A172 (cell line): ENCODE results near the gene PLPP1. TPM values are rescaled to one million over a fixed set of nuclear protein-coding genes. Genes with fewer than 3 reads are reported as not detected.
A peak's percentile ranks its signal among the peaks of the same experiment; 100 is the strongest.
"Not testable (repeated sequence)": the region's sequence is repeated elsewhere in the genome, so short reads cannot be mapped to it uniquely, and the experiment has no call there.

Experiments used
- DNase-seq: peaks from one replicate; pipeline ENCODE4 v3.0.0-alpha.2; 2015; ENCODE audit warnings: low spot score
- total RNA-seq: library from RNA; depleted of rRNA; stranded (reverse); fragments of >200 nt; shearing (Covaris generic); gene quantifications from 2 replicates; pipeline ENCODE4 v1.2.3, GENCODE V29; 2014

The PLPP1 gene
- total RNA-seq, 1 experiment from 2014 or later: 35.8 TPM

DNA sequence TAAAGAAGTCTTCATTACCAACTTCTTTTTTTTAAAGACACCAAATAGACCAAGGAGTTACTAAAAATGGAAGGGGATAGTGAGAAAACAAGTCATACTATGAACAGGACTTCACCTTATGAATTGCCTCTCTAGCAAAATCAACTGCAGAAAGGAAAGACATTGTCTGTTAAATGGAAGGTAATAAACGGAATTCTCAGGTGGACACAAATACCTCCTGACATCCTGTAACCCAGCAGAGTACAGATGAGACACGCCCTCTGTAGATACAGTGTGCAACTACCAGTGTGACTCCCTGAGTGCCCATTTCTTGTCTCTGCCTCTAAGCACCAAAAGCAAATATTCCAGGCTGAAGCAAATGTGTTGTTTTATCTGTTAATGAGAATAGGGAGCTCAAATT lies 12.2 kb upstream of the PLPP1 start:
- no peak for DNase-seq

DNA sequence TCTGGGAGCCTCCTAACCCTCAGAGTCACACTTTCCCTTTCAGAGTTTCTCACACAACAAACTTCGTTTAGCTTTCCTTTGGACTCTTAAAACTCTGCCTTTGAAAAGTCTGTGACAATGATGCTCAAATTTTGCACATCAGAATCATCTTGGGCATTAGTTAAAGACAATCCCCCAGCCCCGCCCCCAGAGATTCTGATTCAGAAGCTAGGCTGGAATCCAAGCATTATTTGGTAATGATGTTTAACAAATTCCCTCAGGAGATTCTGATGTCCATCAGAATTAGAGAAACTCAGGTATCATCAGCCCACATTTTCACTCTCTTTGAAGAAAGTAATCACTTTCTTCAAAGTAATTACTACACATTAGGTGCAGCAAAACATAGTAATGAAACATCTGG lies 9.6 kb upstream of the PLPP1 start:
- DNase-seq: no peak

GRCh38 chr5:55541056-55541635 lies 6.4 kb upstream of the PLPP1 start:
- no peak for DNase-seq

DNA sequence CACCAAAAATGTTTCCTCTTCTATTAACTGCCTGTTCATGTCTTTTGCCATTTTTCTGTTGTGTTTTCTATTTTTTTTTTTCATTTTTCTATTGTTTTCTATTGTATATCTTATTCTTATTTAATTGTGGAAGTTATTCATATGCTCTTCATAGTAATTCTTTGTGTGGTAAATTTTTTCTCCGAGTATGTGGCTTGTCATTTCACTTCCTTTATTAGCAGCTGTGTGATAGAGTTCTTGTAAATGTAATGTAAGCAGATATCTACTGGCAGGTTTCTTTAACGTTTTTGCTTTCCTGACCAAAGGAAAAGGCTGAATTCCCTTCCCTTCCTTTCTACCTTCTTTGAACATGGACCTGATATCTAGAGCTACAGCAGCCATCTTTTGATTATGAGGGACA lies 5.8 kb upstream of the PLPP1 start:
- no peak for DNase-seq

- no peak for DNase-seq
These were observed 5.3 kb upstream of the PLPP1 start for GRCh38 chr5:55540024-55540423.

DNA sequence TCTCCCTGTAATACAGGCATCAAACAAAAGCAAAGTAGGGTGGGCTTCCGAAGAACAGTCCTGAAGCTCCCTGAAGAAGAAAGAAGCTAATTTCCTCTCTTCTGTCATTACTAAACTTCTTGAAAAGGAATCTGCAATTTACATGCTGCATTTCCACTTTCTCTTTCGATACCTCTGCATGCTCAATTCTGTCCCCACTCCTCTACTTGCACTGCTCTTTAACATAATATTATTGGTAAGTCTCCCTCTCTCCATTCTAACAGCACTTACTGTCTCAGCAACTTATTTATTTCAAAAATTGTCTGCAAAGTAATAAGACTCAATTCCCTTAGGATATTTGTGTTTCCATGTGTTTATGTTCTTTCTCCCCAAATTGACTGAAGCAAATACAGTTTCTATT lies 3.9 kb upstream of the PLPP1 start:
- DNase-seq: no peak

DNA sequence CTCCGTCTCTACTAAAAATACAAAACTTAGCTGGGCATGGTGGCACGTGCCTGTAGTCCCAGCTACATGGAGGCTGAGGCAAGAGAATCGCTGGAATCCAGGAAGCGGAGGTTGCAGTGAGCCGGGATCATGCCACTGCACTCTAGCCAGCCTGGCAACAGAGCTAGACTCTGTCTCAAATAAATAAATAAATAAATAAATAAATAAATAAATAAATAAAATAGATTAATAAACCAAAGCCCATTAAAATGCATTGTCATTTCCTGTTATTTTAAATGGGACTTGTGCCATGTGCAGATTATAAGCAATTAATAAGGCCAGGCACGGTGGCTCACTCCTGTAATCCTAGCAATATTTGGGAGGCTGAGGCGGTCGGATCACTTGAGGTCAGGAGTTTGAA lies 2.6 kb upstream of the PLPP1 start:
- not testable (repeated sequence) for DNase-seq

GRCh38 chr5:55535199-55535905 lies 588 bp upstream of the PLPP1 start:
- DNase-seq: no peak

- DNase-seq: peak; percentile 52
These were observed 986 bp downstream of the PLPP1 start for GRCh38 chr5:55533521-55534435.

DNA sequence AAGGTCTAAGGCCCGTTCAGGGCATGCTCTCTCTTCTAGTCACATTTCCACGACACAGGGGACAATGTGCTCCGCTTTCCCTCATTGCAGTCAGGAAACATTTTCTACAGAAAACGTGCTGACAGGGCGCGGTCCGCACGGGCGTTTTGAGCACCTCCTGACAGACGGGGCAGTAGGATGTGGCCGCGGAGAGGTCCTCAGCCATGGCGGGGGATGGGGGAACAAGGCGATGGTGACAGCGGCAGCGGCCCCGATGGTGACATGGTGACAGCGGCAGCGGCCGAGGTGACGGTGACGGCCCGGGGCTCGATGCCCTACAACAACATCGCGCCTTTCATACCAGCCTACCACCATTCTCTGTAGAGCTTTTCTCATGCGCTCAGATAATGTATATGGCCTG lies 4.1 kb downstream of the PLPP1 start:
- no peak for DNase-seq

DNA sequence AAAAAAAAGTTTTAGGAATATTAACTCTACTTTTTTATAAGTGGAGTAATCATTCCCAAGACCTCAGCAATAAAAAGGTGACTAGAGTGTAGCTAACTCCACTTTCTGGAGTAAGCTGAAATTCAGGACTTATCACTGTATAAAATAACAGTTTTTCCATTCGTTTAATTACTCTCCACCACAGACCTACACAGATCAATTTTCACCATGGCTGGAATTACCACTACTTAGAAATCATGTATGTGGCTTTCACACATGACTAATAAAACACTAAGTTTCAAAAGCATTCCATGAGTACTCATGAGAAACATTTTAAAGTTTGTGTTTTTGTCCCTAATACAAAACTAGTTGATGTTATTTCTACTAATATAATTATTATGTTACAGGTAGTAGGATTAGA lies 9.9 kb downstream of the PLPP1 start:
- DNase-seq: no peak

DNA sequence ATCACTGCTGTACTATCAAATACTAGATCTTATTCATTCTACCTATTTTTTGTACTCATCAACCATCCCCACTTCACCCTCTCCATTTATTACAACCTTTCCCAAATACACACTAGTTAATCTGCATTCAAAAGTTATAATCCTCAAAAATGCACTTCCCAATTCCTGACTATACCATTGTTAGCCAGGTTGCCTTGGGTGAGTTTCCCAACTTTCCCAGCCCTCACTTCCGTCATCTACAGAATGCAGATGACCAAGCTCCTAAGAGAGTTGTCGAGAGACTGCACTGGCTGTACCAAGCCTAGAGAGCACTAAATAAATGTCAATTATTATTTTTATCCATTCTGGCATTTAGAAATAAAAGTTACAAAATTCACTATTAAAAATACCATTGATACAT lies 11.5 kb downstream of the PLPP1 start:
- DNase-seq: no peak

DNA sequence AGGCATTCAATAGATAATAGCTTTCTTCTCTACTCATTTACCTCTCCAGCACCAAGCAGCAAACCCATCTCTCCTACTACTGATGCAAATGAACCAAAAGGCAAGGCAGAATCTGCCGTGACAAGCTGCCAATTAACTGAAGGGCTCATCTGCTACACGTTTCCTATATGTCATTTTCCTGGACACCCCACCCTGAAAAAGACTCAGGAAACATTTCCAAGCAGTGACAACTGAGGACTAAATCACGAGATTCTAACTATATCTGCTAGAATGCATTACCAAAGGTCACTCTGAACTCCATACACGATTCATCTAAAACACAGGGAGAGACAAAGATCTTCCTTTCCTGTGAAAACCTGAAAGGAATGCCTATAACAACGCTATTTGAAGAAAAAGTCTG lies 12.9 kb downstream of the PLPP1 start:
- no peak for DNase-seq

GRCh38 chr5:55520117-55520839 lies 14.5 kb downstream of the PLPP1 start:
- no peak for DNase-seq

DNA sequence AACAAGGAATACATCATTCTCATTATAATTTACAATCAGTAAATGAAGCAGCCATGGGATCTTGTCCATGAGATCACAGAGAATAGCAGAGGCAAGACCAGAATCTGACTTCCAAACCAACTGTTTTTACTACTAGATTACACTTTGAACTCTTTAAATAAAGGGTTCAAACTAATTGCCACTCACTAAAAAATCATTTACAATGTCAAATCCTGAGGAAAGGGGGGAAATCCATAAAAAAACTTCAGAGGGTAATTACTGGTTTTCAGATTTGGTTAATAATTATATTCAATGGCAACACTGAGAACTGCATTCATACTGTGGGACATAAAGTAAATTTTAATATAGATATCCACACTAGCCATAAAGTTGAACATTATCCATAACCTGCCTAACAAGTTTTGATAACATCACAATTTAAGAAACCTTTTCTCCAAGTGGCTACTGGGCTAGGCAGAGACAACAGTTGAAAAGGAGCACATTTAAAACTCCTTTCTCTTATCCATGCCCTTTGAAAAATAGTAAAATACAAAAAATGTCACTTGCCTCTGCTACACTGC lies 15.9 kb downstream of the PLPP1 start:
- no peak for DNase-seq

GRCh38 chr5:55517804-55518203 lies 17.0 kb downstream of the PLPP1 start:
- DNase-seq: no peak

DNA sequence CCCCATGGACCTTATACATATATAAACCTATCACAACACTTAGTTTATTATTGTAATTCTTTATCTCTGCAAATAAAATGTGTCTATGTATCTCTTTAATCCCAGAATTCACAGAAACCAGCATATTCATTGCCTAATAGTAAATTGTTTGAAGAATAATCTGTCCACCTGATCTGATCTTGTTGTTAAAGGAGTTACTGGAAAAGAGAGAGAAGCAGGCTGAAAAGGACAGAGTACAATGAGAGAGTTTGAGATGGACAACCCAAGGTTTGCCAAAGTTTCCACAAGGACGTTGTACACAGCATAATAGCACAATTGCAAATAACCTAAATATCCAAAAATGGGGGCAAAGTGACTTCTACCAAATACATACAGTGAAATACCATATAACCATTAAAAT lies 23.8 kb downstream of the PLPP1 start:
- no peak for DNase-seq

- DNase-seq: no peak
These were observed 24.3 kb downstream of the PLPP1 start for GRCh38 chr5:55510523-55510880.

GRCh38 chr5:55509796-55510522 lies 24.8 kb downstream of the PLPP1 start:
- DNase-seq: no peak

- no peak for DNase-seq
These were observed 25.7 kb downstream of the PLPP1 start for GRCh38 chr5:55509097-55509496.

DNA sequence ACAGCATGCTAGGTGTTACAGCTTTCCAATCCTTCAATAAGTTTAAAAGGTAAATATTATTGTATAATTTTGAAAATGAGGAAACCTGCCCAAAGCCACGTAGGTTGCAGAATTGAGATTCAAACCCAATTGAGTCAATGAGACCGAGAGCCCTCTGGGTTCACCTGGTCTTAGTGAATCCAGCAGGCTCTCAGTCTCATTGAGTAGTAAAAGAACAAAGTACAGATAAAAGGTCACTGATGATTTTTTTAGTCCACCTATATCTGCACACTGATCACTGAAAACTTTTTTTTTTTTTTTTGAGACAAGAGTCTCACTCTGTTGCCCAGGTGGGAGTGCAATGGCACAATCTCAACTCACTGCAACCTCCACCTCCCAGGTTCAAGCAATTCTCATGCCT lies 27.2 kb downstream of the PLPP1 start:
- no peak for DNase-seq
